Lung (tissue), 12 donors: ENCODE data around the gene MMP17. TPM values are rescaled to one million over a fixed set of nuclear protein-coding genes. Genes with fewer than 3 reads are reported as not detected.

Experiments used
- ATAC-seq: fragments of 200-7000 bp; cut with Tn5 transposase; one replicate; pipeline ENCODE4 v1.9.1; 2020; ENCODE audit warnings: moderate number of reproducible peaks; ENCODE audit not compliant: insufficient read depth, low FRiP score
- DNase-seq, 3 donors: peaks; one replicate each; pipeline ENCODE4 v3.0.0-alpha.2; 2013 to 2017
- H3K27ac ChIP-seq, 2 donors: one replicate each; pipeline ENCODE4 v1.5.1; 2013; ENCODE audit warnings: mild to moderate bottlenecking in 2 of 2, moderate library complexity in 2 of 2, control low read depth in 1 of 2, inconsistent platforms in 1 of 2, low read depth in 1 of 2, low read length in 1 of 2
- H3K27me3 ChIP-seq, 3 donors: one replicate each; pipeline ENCODE4 v1.5.1; 2013; ENCODE audit warnings: low read length in 2 of 3; ENCODE audit not compliant: control insufficient read depth in 3 of 3, insufficient read depth in 3 of 3
- H3K36me3 ChIP-seq, 4 donors: one replicate each; pipeline ENCODE4 v1.5.1; 2013; ENCODE audit warnings: low read length in 4 of 4, mild to moderate bottlenecking in 1 of 4, moderate library complexity in 1 of 4; ENCODE audit not compliant: control insufficient read depth in 4 of 4, insufficient read depth in 4 of 4
- H3K4me1 ChIP-seq, 5 donors: one replicate each; pipeline ENCODE4 v1.5.1; 2013; ENCODE audit warnings: low read length in 5 of 5, mild to moderate bottlenecking in 2 of 5, moderate library complexity in 1 of 5; ENCODE audit not compliant: control insufficient read depth in 5 of 5, insufficient read depth in 5 of 5
- H3K4me3 ChIP-seq: one replicate; pipeline ENCODE4 v1.5.1; 2013; ENCODE audit warnings: mild to moderate bottlenecking, control low read depth, moderate library complexity
- H3K9ac ChIP-seq, 2 donors: one replicate each; pipeline ENCODE4 v1.5.1; 2013; ENCODE audit warnings: low read length in 2 of 2, control low read depth in 1 of 2; ENCODE audit not compliant: insufficient read depth in 1 of 2
- H3K9me3 ChIP-seq, 4 donors: one replicate each; pipeline ENCODE4 v1.5.1; 2013; ENCODE audit warnings: low read length in 3 of 4, mild to moderate bottlenecking in 1 of 4, moderate library complexity in 1 of 4; ENCODE audit not compliant: control insufficient read depth in 4 of 4, insufficient read depth in 3 of 4
- CTCF ChIP-seq: IDR thresholded peaks from 2 replicates; pipeline ENCODE4 v1.5.1; 2012; ENCODE audit warnings: mild to moderate bottlenecking; ENCODE audit errors: control extremely low read depth, extremely low read depth
- WGBS, 2 donors: extraction: QIAGEN DNeasy Blood & Tissue Kit; methylation state at CpG; one replicate each; pipeline ENCODE4 v1.1.7; 2013; 5-methylcytosine and 5-hydroxymethylcytosine counted together
- polyA plus RNA-seq, 2 donors: library from polyadenylated mRNA; stranded (reverse); fragments of 200-250 nt; gene quantifications; one replicate each; pipeline ENCODE4 v1.2.1, GENCODE V29; 2013
- total RNA-seq, 2 donors: library from RNA; depleted of rRNA in 1 of 2; stranded (reverse); fragments of >200 nt in 1 of 2; gene quantifications; one replicate each; pipeline ENCODE4 v1.2.1, GENCODE V29; 2014 to 2021
- donor health status: control.
- donor health status: control.
- donor health status: Bipolar disorder and iron deficiency.
- donor health status: healthy.
- donor health status: DM: yes; HTN: yes; CAD: no.

MMP17 gene
- total and polyA plus RNA-seq, 4 donors, result 1.7 to 5.6 (median 3.9) TPM

GRCh38 chr12:131829356-131829747 is 1.2 kb downstream of the MMP17 start:
- Histone ChIP-seq H3K4me3 (peak overlapping the region; percentile 0), H3K27ac (no peak overlapping the region), H3K4me1 (peaks cover 0 to 22% (median 2%) of the 10 kb centered on the region in 5 donors), H3K36me3 (no peaks in the 10 kb centered on the region), H3K9me3 (peaks cover 0 to 4% (median 0%) of the 10 kb centered on the region in 4 donors), H3K9ac (no peak overlapping the region), H3K27me3 (peaks cover 2 to 37% (median 16%) of the 10 kb centered on the region in 3 donors)
- TF ChIP-seq CTCF, result no peak
- WGBS, 2 donors, result 7 to 8% methylated on average over 27 of the region's 27 CpGs
- ATAC-seq (peak; percentile 1), DNase-seq (no peak)

GRCh38 chr12:131829791-131830334 is 1.7 kb downstream of the MMP17 start:
- WGBS, 2 donors, result 9 to 12% methylated on average over 18 to 28 of the region's 28 CpGs
- Histone ChIP-seq H3K9me3 (peaks cover 0 to 2% (median 0%) of the 10 kb centered on the region in 4 donors), H3K36me3 (no peaks in the 10 kb centered on the region), H3K4me1 (peaks cover 0 to 22% (median 2%) of the 10 kb centered on the region in 5 donors), H3K27ac (no peak overlapping the region), H3K4me3 (no peak overlapping the region), H3K27me3 (peaks cover 0 to 37% (median 16%) of the 10 kb centered on the region in 3 donors), H3K9ac (no peak overlapping the region)
- no peak for TF ChIP-seq CTCF
- no peak for DNase-seq
- ATAC-seq, result no peak

GRCh38 chr12:131830335-131830913 is 2.2 kb downstream of the MMP17 start:
- ATAC-seq (peak; percentile 84), DNase-seq (peak; percentile 76 to 85 (median 83))
- WGBS, 2 donors, result 1% methylated on average over 44 to 50 of the region's 50 CpGs
- Histone ChIP-seq H3K9ac (no peak overlapping the region), H3K9me3 (peaks cover 0 to 2% (median 0%) of the 10 kb centered on the region in 4 donors), H3K36me3 (no peaks in the 10 kb centered on the region), H3K4me1 (peaks cover 0 to 22% (median 2%) of the 10 kb centered on the region in 5 donors), H3K27me3 (peaks cover 0 to 37% (median 16%) of the 10 kb centered on the region in 3 donors), H3K27ac (peak overlapping the region in 1 of 2 donors; percentile 48), H3K4me3 (peak overlapping the region; percentile 17)
- TF ChIP-seq CTCF, result peak; percentile 17
